GM18517 (cell line): Measurements from ENCODE around the gene AFG1L.
"Not testable (repeated sequence)": the region's sequence is repeated elsewhere in the genome, so short reads cannot be mapped to it uniquely, and the experiment has no call there.

Experiments used
- ATAC-seq: cut with Tn5 transposase; IDR thresholded peaks from one replicate; pipeline ENCODE4 v1.9.1; 2021; ENCODE audit warnings: mild to moderate bottlenecking, moderate library complexity; ENCODE audit not compliant: unreplicated experiment

Gene AFG1L

DNA sequence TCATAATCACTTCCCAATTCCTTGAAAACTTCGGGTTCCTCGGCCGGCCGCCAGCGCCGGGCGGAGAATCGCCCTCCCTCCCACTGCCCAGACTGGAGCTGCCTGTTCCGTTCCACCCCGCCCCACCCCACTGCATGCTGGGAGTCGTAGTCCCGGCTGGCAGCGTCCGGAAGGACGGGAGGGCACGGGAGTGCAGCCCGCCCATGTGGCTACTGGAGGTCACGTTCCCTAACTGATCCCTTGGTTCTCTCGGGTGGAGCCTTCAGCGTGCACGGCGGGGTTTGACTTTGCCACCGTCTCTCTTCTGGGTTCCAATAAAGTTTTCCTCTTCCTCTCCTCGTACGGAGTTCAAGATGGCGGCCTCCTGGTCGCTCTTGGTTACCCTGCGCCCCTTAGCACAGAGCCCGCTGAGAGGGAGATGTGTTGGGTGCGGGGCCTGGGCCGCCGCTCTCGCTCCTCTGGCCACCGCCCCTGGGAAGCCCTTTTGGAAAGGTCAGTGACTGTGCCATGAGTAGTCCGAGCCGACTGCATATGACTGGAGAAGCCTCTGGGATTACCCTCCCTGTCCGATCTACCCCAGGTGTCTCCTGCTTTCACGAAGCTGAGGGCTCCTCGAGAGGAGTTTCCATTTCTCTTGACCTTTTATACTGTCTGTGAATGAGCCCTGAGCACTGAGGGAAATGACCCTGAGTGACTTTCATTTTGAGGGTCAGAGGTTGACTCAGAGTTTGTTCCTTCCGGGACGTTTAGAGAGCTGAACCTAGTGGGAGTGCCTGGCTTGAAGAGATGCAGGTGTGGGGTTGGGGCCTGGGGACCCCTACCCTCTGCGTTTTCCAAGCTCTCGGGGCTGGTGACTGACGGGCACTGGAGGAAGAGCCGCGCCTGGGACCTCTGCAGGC lies at the start of gene AFG1L:
Gene AFG1L, plus strand, starts transcription at position 328 of the 899 bp plus-strand sequence. Its CDS starts 26 bp downstream, at position 354.
- peak; percentile 81 for ATAC-seq

DNA sequence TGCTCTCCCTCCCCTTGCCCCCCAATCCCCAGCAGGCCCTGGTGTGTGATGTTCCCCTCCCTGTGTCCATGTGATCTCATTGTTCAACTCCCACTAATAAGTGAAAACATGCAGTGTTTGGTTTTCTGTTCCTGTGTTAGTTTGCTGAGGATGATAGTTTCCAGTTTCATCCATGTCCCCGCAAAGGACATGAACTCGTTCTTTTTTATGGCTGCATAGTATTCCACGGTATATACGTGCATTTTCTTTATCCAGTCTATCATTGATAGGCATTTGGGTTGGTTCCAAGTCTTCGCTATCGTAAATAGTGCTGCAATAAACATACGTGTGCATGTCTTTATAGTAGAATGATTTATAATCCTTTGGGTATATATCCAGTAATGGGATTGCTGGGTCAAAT lies 49.8 kb upstream of the AFG1L start:
- ATAC-seq = not testable (repeated sequence)

DNA sequence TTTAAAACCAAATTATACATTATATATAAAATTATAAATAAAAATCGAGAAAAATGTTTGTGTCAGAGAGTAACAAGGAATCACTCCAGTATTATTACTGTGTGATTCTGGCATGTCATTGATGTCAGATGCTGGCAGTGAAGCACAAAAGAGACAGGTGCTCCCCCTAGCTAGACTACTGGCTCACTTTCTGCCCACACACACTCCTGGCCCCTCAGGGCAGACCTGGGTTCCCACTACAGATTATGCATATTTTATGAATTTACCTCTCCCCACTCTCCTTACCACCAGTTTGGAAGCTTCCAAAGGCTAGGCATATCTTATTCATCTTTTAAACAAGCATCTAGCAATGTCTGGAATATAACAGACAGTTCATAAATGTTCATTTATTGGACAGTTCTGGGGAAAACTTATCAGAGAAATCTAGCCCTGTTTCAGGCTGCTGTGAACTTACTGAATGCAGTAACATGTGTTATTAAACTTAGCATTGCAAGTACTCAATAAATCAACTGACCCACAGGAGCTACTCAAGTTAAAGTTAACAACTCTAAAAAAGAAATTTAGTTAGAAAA lies 46.8 kb upstream of the AFG1L start:
- no peak for ATAC-seq

DNA sequence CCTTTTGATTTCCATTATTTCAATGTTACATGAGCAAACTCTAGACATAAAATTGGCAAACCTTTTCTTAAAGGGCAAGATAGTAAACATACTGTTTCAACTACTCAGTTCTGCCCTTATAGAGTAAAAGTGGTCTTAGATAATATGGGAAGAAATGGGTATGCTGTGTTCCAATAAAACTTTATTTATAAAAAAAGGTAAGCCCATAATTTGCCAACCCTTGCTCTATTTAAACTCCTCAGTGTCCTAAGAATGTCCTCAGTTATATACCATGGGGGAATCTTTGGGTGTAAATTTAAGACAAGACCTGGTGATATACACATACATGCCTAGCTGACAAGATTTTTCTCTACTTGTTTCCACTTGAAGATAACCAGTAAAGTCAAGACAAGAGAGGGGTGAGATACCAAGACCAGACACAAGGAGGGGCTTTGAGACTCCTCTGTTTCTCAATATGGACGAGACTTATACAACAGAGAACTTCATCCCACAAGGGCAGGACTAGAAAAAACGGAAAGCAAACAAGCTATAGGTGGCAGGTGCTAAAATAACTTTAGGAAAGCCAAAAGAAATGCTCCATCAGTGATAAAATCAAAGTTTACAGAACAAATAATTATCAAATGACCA lies 44.5 kb upstream of the AFG1L start:
- no peak for ATAC-seq

- no peak for ATAC-seq
These were observed 43.6 kb upstream of the AFG1L start for GRCh38 chr6:108251252-108251651.

DNA sequence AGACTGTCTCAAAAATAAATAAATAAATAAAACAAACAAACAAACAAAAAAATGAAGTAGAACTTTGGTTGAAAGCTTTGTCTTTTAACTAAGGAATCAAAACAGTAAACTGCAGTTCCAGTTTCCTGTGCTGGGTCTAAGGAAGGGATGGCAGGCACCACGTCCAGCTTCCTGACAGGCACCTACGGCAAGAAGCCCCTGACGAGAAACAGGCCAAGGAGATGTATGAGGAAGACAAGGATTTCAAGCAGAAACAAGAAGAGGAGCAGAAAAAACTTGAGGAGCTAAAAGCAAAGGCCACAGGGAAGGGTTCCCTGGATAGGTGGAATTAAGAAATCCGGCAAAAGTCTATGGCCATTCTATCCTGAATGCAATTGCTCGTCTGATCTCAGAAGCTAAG lies 42.8 kb upstream of the AFG1L start:
- no peak for ATAC-seq

DNA sequence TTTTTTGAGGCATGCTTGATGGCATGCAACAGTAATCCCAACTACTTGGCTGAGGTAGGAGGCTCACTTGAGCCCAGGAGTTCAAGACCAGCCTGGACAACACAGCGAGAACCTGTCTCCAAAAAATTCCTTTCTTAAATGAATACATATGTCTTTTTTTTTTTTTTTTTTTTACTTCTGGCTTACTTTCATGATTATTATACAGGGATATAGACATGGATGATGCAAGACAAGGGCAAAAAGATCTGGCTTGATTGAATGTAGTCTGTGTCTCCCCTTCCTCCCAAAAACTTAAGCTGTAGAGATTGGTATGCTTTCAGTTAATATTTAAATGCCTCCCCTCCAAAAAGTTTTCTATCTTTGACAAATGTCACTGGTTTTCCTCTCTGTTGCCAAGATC lies 41.6 kb upstream of the AFG1L start:
- ATAC-seq = no peak

DNA sequence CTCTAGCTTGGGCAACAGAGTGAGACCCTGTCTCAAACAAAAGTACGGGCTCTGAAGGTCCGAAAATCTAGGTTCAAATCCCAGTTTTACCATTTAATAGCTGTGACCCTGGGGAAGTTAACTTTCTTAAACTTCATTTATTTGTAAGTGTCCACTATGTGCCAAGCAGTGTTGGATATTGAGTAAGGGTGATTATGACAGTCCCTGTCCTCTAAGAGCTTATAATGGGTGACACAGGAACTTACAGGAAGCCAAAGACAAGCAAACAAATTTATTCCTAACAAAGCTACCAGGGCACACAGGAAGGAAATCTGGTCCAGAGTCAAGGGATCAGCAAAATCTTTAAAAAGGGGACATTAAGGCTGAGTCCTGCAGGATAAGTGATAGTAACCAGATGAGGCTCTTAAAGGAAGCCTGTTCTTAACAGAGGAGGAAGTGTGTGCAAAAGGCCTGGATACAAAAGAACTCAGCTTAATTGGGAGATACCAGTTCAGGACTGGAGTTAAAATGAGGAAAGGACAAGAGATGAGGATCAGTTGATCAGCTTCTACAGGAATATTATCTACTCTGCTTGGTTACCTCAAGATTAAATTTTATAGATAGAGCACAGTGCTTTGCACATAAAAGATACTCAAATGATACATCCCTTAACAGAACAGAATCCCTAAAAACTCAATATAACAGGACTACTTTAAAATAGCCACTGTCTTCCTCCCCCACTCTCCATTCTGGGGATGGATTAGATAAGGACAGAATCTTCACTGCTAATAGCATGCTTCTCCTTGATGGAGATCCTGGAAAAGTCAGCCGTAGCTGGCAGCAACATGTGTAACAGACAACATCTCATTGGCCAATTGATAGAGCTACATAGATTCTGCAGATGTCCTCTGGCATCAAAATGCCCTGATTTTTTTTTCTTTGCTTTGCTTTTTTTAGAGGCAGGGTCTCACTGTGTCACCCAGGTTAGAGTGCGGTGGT lies 40.1 kb upstream of the AFG1L start:
- ATAC-seq = no peak

DNA sequence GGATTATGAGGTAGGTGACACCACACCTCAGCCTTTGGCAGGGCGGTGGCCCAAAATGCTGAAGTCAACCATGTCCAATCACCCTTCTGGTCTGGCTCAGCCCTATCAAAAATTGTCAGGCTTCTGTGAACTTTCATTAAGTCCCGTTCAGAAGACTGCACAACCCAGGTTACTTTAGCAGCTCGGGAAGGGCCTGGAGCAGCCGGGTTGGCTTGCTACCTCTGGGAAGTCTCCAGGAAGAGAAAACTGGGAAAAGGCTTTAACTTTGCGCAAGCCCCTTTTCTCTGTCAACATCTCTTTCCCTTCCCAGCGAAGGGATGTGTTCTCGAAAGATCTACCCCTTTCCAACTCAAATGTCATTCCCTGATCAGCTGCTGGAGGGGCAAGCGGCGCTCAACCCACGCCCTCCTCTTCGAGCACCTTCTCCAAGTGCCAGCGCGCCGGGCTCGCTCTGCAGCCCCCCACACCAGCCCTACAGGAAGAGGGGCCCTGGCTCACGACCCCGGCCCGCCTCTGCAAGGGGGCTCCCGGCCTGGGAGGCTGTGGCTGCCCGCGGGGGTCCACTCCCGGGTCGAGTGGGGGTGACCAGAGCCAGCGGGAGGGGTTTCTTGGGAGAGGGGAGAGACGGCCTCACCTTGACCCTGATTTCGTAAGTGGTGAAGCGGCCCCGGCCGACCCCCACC lies 34.6 kb upstream of the AFG1L start:
- peak; percentile 2 for ATAC-seq

- ATAC-seq = peak; percentile 85
These were observed 33.9 kb upstream of the AFG1L start, which contains the start of gene SNX3 for GRCh38 chr6:108260809-108261569. TSS of gene SNX3 (minus strand) at chr6:108261040. CDS start at chr6:108260921, 119 bp downstream.

- ATAC-seq = no peak
These were observed 31.5 kb upstream of the AFG1L start for GRCh38 chr6:108263371-108263770.

- no peak for ATAC-seq
These were observed 26.0 kb upstream of the AFG1L start for GRCh38 chr6:108268845-108269244.

- not testable (repeated sequence) for ATAC-seq
These were observed 24.9 kb upstream of the AFG1L start for GRCh38 chr6:108269955-108270354.

GRCh38 chr6:108274546-108274945 lies 20.3 kb upstream of the AFG1L start:
- ATAC-seq = no peak

- ATAC-seq = no peak
These were observed 18.9 kb upstream of the AFG1L start for GRCh38 chr6:108275976-108276375.

DNA sequence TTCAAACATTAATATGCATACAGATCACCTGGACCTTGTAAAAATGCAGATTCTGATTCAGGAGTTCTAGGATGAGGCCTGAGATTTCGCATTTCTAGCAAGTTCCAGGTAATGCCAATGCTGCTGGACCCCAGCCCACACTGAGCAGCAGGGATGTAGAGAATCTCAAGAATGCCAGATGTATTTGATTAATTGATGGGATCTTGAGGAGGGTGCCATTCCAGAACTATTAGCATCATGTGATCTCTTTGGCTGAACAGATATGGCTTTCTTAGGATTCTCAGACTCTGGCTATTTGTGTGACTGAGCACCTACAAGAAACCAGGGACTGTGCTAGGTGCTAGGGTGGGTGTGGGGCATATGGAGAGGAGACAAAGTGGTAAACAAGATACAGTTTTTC lies 17.6 kb upstream of the AFG1L start:
- no peak for ATAC-seq

DNA sequence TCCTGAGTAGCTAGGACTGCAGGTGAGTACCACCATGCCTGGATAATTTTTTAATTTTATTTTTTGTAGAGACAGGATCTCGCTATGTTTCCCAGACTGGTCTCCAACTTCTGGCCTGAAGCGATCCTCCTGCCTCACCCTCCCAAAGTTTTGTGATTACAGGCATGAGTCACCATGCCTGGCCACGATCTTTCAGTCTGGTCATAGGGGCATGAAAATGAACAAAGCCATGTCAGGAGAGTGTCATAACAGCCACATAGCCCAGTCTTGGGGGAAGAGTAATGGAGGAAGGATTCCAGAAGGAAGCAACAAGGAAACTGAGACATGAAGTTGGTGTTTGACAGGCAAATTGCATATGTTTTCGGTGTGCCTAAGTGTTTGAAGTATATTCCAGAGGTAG lies 17.0 kb upstream of the AFG1L start:
- ATAC-seq = no peak

GRCh38 chr6:108285381-108285780 lies 9.5 kb upstream of the AFG1L start:
- ATAC-seq = no peak

GRCh38 chr6:108286366-108286765 lies 8.5 kb upstream of the AFG1L start:
- no peak for ATAC-seq
